ENCODE results near the gene TFAP2E.

DNA sequence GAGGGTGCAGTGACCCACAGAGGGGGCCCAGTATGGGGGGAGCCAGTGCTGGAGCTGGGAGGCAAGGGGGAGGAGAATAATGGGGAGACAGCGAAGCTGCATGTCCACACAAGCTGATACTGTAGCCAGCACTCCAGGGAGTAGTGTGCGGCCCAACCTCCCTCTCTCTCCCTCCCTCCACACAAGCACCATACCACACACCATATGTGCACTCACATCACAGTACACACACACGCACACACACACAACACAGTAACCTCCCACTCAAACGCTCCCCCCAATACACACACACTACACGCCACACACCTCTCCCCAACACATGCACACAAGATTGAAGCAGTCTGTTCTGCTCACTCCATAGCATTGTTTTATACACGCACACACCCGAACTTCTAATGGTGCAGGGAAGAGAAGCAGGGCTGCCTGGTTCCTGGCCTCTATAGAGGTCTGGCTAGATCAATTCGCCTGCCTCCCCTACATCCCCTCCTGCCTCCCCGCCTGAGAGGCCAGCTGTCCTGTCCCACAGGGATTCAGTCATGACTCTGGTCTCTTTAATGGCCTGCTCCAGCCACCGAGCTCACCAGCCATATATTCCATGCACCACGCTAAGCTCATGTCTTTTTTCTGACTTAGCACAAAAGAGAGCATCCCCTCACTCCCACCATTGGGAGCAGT lies 11.7 kb upstream of the TFAP2E start:
- no peak for TF ChIP-seq EZH2phosphoT487 (IDR thresholded peaks at IDR 0.05; ENCODE audit: low read depth)
- TF ChIP-seq, protein P1, sequence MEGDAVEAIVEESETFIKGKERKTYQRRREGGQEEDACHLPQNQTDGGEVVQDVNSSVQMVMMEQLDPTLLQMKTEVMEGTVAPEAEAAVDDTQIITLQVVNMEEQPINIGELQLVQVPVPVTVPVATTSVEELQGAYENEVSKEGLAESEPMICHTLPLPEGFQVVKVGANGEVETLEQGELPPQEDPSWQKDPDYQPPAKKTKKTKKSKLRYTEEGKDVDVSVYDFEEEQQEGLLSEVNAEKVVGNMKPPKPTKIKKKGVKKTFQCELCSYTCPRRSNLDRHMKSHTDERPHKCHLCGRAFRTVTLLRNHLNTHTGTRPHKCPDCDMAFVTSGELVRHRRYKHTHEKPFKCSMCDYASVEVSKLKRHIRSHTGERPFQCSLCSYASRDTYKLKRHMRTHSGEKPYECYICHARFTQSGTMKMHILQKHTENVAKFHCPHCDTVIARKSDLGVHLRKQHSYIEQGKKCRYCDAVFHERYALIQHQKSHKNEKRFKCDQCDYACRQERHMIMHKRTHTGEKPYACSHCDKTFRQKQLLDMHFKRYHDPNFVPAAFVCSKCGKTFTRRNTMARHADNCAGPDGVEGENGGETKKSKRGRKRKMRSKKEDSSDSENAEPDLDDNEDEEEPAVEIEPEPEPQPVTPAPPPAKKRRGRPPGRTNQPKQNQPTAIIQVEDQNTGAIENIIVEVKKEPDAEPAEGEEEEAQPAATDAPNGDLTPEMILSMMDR (IDR thresholded peaks at IDR 0.05; ENCODE audit: low read depth, low read length) = no peak
